Coronary artery (tissue), 2 donors: Measurements from ENCODE around the gene ELF2.

Experiments used
- DNase-seq: peaks from one replicate; pipeline ENCODE4 v3.0.0-alpha.2; 2017; ENCODE audit warnings: low spot score
- H3K27ac ChIP-seq, 2 donors: fragments of 200-600 bp; sonication (generic); one replicate each; pipeline ENCODE4 v1.5.1; 2016 to 2019
- H3K4me3 ChIP-seq: fragments of 200-600 bp; sonication (generic); 2 replicates; pipeline ENCODE4 v1.5.1; 2016; ENCODE audit warnings: mild to moderate bottlenecking, moderate library complexity
- TF ChIP-seq, protein P1 (sequence below): fragments of 200-600 bp; sonication (generic); IDR thresholded peaks from one replicate; pipeline ENCODE4 v1.5.1; 2019; ENCODE audit warnings: antibody characterized with exemption

The ELF2 gene

DNA sequence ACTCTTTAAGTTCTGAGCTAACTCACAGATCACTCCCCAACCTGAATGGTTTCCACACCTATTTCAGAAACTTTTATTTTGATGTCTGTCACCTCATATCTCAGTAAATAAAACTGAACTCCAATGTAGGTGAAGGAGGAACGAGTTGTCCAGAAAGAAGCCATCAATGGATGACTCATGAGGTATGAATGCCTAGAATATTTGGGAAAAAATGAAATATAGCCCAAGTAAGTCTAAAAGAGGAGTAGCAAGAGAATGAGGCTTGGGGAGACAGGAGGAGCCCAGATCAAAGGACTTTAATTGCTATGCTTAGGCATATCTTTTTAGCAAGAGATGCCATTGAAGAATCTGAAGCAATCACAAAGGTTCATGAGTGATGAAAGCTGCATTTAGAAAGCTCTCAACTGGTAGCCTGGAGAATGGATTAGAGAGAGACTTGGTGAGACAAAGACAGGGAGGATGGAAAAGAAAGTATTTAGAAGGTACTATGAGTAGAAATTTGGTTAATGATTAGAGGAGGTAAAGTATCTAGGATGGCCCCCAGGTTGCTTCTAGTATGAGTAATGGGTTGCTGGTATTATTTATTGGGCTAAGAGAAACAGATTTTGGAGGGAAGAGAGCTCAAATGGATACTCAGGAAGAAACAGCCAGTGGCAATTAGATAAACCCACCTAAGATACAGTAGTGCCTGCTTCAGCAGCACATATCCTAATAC lies 122.1 kb downstream of the ELF2 start:
- Histone ChIP-seq H3K27ac (no peak overlapping the region), H3K4me3 (no peak overlapping the region)
- TF ChIP-seq, protein P1, sequence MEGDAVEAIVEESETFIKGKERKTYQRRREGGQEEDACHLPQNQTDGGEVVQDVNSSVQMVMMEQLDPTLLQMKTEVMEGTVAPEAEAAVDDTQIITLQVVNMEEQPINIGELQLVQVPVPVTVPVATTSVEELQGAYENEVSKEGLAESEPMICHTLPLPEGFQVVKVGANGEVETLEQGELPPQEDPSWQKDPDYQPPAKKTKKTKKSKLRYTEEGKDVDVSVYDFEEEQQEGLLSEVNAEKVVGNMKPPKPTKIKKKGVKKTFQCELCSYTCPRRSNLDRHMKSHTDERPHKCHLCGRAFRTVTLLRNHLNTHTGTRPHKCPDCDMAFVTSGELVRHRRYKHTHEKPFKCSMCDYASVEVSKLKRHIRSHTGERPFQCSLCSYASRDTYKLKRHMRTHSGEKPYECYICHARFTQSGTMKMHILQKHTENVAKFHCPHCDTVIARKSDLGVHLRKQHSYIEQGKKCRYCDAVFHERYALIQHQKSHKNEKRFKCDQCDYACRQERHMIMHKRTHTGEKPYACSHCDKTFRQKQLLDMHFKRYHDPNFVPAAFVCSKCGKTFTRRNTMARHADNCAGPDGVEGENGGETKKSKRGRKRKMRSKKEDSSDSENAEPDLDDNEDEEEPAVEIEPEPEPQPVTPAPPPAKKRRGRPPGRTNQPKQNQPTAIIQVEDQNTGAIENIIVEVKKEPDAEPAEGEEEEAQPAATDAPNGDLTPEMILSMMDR: no peak
- DNase-seq: no peak

DNA sequence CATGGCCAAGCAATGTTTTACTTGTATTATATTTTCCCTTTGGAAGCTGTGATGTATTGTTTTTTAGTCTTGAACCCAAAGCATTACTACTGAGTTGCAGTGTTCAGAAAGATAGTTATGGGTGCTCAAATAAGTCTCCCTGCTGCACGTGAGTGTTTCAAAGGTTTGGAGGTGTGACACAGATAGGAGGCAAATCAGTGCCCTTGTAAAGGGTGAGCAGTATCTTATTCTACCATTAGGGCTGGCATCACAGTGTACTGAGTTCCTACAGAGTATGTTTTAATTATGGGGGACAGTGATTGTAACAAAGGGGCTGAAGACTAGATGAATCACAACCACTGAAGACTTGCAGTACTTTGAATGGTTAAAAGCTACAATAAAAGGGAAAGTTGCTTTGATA lies 123.1 kb downstream of the ELF2 start:
- DNase-seq: no peak
- TF ChIP-seq, protein P1: no peak
- no peak overlapping the region for H3K27ac ChIP-seq
- H3K4me3 ChIP-seq: no peak overlapping the region

DNA sequence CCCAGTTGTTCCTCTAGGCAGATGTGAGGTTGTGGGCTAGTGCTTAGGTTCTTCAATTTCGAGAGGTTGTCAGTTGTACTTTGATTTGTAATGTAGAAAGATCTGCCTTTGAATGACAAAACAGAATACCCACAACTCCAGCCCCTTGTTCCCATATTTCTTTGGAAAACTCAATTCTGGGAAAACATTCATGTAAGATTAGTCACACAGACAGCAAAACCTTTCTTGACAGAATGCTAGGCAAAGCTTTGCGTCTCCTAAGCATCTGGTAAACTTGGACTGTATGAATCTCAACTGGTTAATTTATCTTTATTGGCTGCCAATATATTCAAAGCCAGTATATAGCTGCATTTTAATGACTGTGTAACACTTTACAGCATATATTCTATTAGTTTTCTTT lies 126.6 kb downstream of the ELF2 start:
- no peak for DNase-seq
- no peak overlapping the region for H3K27ac ChIP-seq
- TF ChIP-seq, protein P1: no peak
- no peak overlapping the region for H3K4me3 ChIP-seq

DNA sequence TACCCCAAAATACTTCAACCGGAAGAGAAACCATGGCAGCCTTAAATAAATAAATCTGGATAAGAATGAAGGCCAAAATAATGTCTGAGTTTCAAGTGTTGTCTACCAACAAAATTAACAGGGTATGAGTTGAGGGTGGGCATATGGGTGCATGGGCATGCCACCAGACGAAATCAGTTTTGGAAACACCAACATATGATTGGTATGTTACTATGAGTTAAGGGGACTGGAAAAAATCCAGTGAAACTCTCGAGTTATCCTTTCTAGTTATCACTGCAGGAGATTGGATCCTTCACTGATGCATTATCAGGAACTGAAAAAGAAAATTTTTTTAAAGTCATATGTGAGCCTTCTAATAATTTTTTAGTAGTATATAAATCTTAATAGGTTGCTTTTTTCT lies 129.0 kb downstream of the ELF2 start:
- Histone ChIP-seq H3K4me3 (no peak overlapping the region), H3K27ac (no peak overlapping the region)
- TF ChIP-seq, protein P1: no peak
- DNase-seq: no peak

DNA sequence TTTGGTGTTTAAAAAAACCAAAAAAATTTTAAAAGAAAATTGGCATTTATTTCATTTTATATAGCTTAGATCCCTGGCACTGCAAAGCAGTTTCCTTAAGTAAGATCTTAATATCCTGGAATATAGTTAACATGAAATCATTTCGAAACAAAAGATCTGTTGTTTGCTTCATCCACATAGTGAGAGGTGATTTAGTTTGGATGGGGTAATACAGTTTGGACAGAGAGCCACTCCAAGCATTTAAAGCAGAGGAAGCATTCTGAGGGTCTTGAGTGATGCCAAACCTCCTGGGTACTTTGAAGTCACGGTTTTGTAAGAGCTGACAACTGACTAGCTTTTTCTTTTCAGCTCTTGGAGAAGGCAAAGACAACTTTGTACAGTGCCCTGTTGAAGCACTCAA lies 132.7 kb downstream of the ELF2 start:
- Histone ChIP-seq H3K27ac (no peak overlapping the region), H3K4me3 (no peak overlapping the region)
- no peak for DNase-seq
- TF ChIP-seq, protein P1: no peak

DNA sequence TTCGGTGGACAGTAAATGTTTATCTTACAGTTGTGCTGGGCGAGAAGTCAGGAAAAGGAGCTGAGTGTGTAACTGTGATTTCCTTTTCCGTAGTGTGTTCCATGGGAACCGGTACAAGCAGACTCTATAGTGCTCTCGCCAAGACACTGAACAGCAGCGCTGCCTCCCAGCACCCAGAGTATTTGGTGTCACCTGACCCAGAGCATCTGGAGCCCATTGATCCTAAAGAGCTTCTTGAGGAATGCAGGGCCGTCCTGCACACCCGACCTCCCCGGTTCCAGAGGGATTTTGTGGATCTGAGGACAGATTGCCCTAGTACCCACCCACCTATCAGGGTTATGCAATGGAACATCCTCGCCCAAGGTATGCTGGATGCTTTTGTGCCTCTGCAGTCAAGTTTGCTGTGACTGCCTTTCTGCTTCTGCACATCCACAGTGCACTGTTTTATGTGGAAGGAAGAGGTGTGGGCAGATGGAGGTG lies 134.0 kb downstream of the ELF2 start:
- DNase-seq: no peak

More for the DNA sequence above, 134.0 kb downstream of the ELF2 start:
- TF ChIP-seq, protein P1: no peak
- Histone ChIP-seq H3K4me3 (no peak overlapping the region), H3K27ac (no peak overlapping the region)
